AG10803 (cell line): ENCODE data around the gene ZNF385C.

ENCODE experiments used
- DNase-seq: peaks from one replicate; pipeline ENCODE4 v3.0.0; 2010; ENCODE audit warnings: low read depth
- H3K4me3 ChIP-seq: 2 replicates; pipeline ENCODE4 v1.5.1; 2011; ENCODE audit warnings: mild to moderate bottlenecking, low read length, control low read depth
- CTCF ChIP-seq: conservative IDR thresholded peaks from 2 replicates; pipeline ENCODE4 v1.5.1; 2011; ENCODE audit warnings: mild to moderate bottlenecking, low read length, control low read depth, inconsistent platforms

ZNF385C gene

GRCh38 chr17:42071810-42072209, 26.5 kb downstream of the ZNF385C start:
- no peak for TF ChIP-seq CTCF
- H3K4me3 ChIP-seq = no peak overlapping the region
- no peak for DNase-seq

- no peak for DNase-seq
- no peak for TF ChIP-seq CTCF
- H3K4me3 ChIP-seq = no peak overlapping the region
Measured at GRCh38 chr17:42068979-42069378, 29.3 kb downstream of the ZNF385C start.

- H3K4me3 ChIP-seq = no peak overlapping the region
- TF ChIP-seq CTCF = peak; percentile 84
- DNase-seq = peak; percentile 24
Measured at GRCh38 chr17:42067371-42068091, 30.7 kb downstream of the ZNF385C start.

GRCh38 chr17:42065201-42065600, 33.1 kb downstream of the ZNF385C start:
- TF ChIP-seq CTCF = no peak
- no peak for DNase-seq

GRCh38 chr17:42062681-42063080, 35.6 kb downstream of the ZNF385C start:
- no peak for DNase-seq
- no peak overlapping the region for H3K4me3 ChIP-seq
- TF ChIP-seq CTCF = no peak

More at GRCh38 chr17:42065201-42065600, 33.1 kb downstream of the ZNF385C start:
- no peak overlapping the region for H3K4me3 ChIP-seq

- H3K4me3 ChIP-seq = no peak overlapping the region
- TF ChIP-seq CTCF = no peak
- no peak for DNase-seq
Measured at GRCh38 chr17:42061646-42062487, 36.4 kb downstream of the ZNF385C start.

- TF ChIP-seq CTCF = no peak
- H3K4me3 ChIP-seq = no peak overlapping the region
- DNase-seq = no peak
Measured at GRCh38 chr17:42060231-42060630, 38.0 kb downstream of the ZNF385C start.
